ENCODE results near the gene AURKB.

DNA sequence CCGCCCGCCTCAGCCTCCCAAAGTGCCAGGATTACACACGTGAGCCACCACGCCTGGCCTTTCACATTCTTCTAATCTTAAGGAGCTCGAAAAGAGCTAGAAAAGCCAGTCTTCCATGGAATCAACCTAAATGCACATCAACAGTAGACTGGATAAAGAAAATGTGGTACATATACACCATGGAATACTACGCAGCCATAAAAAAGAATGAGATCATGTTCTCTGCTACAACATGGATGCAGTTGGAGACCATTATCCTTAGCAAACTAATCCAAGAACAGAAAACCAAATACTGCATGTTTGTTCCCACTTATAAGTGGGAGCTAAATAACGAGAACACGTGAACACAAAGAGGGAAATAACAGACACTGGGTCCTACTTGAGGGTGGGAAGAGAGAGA is 34.4 kb upstream of the AURKB start:
- TF ChIP-seq, protein P1, sequence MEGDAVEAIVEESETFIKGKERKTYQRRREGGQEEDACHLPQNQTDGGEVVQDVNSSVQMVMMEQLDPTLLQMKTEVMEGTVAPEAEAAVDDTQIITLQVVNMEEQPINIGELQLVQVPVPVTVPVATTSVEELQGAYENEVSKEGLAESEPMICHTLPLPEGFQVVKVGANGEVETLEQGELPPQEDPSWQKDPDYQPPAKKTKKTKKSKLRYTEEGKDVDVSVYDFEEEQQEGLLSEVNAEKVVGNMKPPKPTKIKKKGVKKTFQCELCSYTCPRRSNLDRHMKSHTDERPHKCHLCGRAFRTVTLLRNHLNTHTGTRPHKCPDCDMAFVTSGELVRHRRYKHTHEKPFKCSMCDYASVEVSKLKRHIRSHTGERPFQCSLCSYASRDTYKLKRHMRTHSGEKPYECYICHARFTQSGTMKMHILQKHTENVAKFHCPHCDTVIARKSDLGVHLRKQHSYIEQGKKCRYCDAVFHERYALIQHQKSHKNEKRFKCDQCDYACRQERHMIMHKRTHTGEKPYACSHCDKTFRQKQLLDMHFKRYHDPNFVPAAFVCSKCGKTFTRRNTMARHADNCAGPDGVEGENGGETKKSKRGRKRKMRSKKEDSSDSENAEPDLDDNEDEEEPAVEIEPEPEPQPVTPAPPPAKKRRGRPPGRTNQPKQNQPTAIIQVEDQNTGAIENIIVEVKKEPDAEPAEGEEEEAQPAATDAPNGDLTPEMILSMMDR (IDR thresholded peaks at IDR 0.05 in 8 of 11, conservative IDR thresholded peaks at IDR 0.05 in 3 of 11): no peak
- TF ChIP-seq POLR2AphosphoS5 (IDR thresholded peaks at IDR 0.05) (no peak), POLR2A (IDR thresholded peaks at IDR 0.05) (no peak)

All from spleen (tissue), 7 donors.